Smooth muscle cell (in vitro differentiated cells): ENCODE results near the gene MTMR2. TPM values are rescaled to one million over a fixed set of nuclear protein-coding genes. Genes with fewer than 3 reads are reported as not detected.

Experiments
- DNase-seq: peaks from one replicate; lab custom pipeline; 2025; ENCODE audit not compliant: unreplicated experiment; lab: John Stamatoyannopoulos, UW
- H2AFZ ChIP-seq: fragments of 200-600 bp; sonication (generic); 2 replicates; pipeline ENCODE4 v1.6.0; 2016; ENCODE audit warnings: antibody characterized with exemption, low read depth, mild to moderate bottlenecking
- H3F3A ChIP-seq: fragments of 200-600 bp; sonication (generic); 2 replicates; pipeline ENCODE4 v1.6.0; 2017; ENCODE audit warnings: antibody characterized with exemption, low read depth
- H3K27ac ChIP-seq: fragments of 200-600 bp; sonication (generic); 2 replicates; pipeline ENCODE4 v1.5.1; 2016; ENCODE audit warnings: low read depth, mild to moderate bottlenecking
- H3K27me3 ChIP-seq: fragments of 200-600 bp; sonication (generic); 2 replicates; pipeline ENCODE4 v1.6.1; 2016; ENCODE audit warnings: low read depth, mild to moderate bottlenecking
- H3K36me3 ChIP-seq: fragments of 200-600 bp; sonication (generic); 2 replicates; pipeline ENCODE4 v1.5.1; 2016; ENCODE audit warnings: low read depth
- H3K4me1 ChIP-seq: fragments of 200-600 bp; sonication (generic); 2 replicates; pipeline ENCODE4 v1.5.1; 2016; ENCODE audit warnings: low read depth
- H3K4me2 ChIP-seq: fragments of 200-600 bp; sonication (generic); 2 replicates; pipeline ENCODE4 v1.6.0; 2016; ENCODE audit warnings: mild to moderate bottlenecking
- H3K4me3 ChIP-seq: fragments of 200-600 bp; sonication (generic); 2 replicates; pipeline ENCODE4 v1.5.1; 2016; ENCODE audit warnings: mild to moderate bottlenecking
- H3K79me2 ChIP-seq: fragments of 200-600 bp; sonication (generic); 2 replicates; pipeline ENCODE4 v1.6.0; 2016; ENCODE audit warnings: low read depth, mild to moderate bottlenecking
- H3K9ac ChIP-seq: fragments of 200-600 bp; sonication (generic); 2 replicates; pipeline ENCODE4 v1.6.0; 2016; ENCODE audit warnings: low read depth
- H3K9me3 ChIP-seq: fragments of 200-600 bp; sonication (generic); replicated peaks from 2 replicates; pipeline ENCODE4 v1.5.1; 2016; ENCODE audit warnings: low read depth
- H4K20me1 ChIP-seq: fragments of 200-600 bp; sonication (generic); 2 replicates; pipeline ENCODE4 v1.6.0; 2016; ENCODE audit warnings: low read depth
- WGBS: methylation state at CpG from one replicate; pipeline ENCODE4 v1.1.7; 2016; ENCODE audit warnings: low lambda C conversion rate; 5-methylcytosine and 5-hydroxymethylcytosine counted together
- polyA plus RNA-seq: library from polyadenylated mRNA; unstranded; fragments of >200 nt; fragmentation: Nextera tagmentation; extraction: Ambion mirVana; gene quantifications from 2 replicates; pipeline ENCODE4 v1.2.1, GENCODE V29; 2016
- total RNA-seq: library from RNA; depleted of rRNA; stranded (reverse); fragments of >200 nt; gene quantifications from 2 replicates; pipeline ENCODE4 v1.2.3, GENCODE V29; 2014
- TF ChIP-seq, protein P1 (sequence below): fragments of 200-600 bp; sonication (generic); IDR thresholded peaks from 2 replicates; pipeline ENCODE4 v1.5.1; 2017; ENCODE audit warnings: borderline replicate concordance, mild to moderate bottlenecking, antibody characterized with exemption; ENCODE audit not compliant: insufficient read depth, poor library complexity, severe bottlenecking

Gene MTMR2
- total and polyA plus RNA-seq, 2 experiments from 2014 or later, result 27.2 to 40.0 TPM

DNA sequence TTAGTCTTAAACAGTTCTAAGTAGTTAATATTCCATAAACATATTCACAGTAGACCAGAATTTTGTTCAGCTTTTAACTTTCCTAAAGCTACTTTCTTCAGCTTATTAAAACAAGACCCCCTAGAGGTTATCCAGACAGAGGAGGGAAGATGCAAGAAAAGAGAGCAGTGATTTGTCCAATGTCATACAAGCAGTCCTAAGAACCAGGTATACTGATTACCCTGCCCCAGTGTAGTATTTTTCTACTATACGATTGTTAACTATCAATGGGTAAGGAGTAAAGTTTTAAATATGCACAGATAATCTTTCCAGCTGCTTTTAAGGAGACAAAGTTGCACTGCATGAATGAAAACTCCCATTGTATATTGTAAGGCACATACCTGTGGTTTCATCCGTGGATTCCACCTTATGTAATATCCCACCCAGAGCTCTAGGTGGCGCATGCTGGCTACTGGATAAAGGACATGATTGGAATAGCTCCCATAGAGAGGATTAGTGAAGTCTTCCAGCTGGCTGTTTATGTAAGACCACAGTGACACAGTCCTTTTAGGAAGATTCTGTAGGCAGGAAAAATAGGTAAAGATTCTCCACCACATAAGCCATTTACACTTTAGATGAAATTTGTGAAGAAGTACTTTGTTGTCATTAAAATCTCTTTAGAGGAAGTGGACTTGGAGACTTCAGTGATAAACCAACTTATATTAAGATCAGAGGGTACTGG is 88.0 kb downstream of the MTMR2 start:
- peaks cover 6% of the 10 kb centered on the region for H3K36me3 ChIP-seq

DNA sequence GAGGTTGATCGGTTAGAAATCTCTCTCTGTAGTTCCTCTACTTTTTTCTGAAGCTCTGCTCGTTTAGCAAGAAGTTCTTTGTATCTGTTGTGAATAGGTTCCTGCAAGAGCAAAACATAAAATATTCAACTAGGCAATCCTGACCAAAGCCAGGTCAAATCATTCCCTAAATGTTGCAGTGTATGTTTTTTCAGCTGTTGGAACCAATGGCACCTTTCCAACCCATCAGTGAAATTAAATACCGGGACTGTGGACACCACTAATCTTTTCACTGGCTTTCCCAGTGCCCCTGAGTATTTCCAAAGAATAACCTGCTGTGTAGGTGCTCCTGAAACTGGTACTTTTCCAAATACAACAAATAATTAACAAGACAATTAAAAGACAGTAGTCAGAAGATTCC is 88.6 kb downstream of the MTMR2 start:
- H3K27ac ChIP-seq, result peak overlapping the region; percentile 16

More for the DNA sequence above, 88.0 kb downstream of the MTMR2 start:
- no peaks in the 10 kb centered on the region for H3K9me3 ChIP-seq
- 4% methylated on average over 3 of the region's 3 CpGs for WGBS
- H3F3A ChIP-seq, result peaks cover 2% of the 10 kb centered on the region
- peaks cover 2% of the 10 kb centered on the region for H4K20me1 ChIP-seq
- peak overlapping the region; percentile 15 for H3K4me2 ChIP-seq
- TF ChIP-seq, protein P1, sequence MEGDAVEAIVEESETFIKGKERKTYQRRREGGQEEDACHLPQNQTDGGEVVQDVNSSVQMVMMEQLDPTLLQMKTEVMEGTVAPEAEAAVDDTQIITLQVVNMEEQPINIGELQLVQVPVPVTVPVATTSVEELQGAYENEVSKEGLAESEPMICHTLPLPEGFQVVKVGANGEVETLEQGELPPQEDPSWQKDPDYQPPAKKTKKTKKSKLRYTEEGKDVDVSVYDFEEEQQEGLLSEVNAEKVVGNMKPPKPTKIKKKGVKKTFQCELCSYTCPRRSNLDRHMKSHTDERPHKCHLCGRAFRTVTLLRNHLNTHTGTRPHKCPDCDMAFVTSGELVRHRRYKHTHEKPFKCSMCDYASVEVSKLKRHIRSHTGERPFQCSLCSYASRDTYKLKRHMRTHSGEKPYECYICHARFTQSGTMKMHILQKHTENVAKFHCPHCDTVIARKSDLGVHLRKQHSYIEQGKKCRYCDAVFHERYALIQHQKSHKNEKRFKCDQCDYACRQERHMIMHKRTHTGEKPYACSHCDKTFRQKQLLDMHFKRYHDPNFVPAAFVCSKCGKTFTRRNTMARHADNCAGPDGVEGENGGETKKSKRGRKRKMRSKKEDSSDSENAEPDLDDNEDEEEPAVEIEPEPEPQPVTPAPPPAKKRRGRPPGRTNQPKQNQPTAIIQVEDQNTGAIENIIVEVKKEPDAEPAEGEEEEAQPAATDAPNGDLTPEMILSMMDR, result peak; percentile 74
- no peaks in the 10 kb centered on the region for H3K79me2 ChIP-seq
- H3K27me3 ChIP-seq, result no peaks in the 10 kb centered on the region
- no peak overlapping the region for H2AFZ ChIP-seq
- peaks cover 12% of the 10 kb centered on the region for H3K4me1 ChIP-seq
- no peak overlapping the region for H3K4me3 ChIP-seq
- no peak overlapping the region for H3K9ac ChIP-seq
- peak overlapping the region; percentile 71 for H3K27ac ChIP-seq
- no peak for DNase-seq

GRCh38 chr11:95833378-95833777 is 90.5 kb downstream of the MTMR2 start:
- peaks cover 3% of the 10 kb centered on the region for H4K20me1 ChIP-seq
- peak overlapping the region; percentile 93 for H3K27ac ChIP-seq
- H3K36me3 ChIP-seq, result peaks cover 6% of the 10 kb centered on the region
- H3K79me2 ChIP-seq, result no peaks in the 10 kb centered on the region
- 43% methylated on average over 1 of the region's 1 CpG for WGBS
- no peak overlapping the region for H2AFZ ChIP-seq
- no peak overlapping the region for H3K9ac ChIP-seq
- H3K4me1 ChIP-seq, result peaks cover 12% of the 10 kb centered on the region
- no peak overlapping the region for H3K4me2 ChIP-seq
- TF ChIP-seq, protein P1, result no peak
- H3F3A ChIP-seq, result peaks cover 16% of the 10 kb centered on the region
- no peak for DNase-seq
- no peaks in the 10 kb centered on the region for H3K9me3 ChIP-seq
- no peaks in the 10 kb centered on the region for H3K27me3 ChIP-seq
- H3K4me3 ChIP-seq, result no peak overlapping the region

More for the DNA sequence above, 88.6 kb downstream of the MTMR2 start:
- Histone ChIP-seq H3K9me3 (no peaks in the 10 kb centered on the region), H3K27me3 (no peaks in the 10 kb centered on the region), H2AFZ (no peak overlapping the region), H3F3A (peaks cover 8% of the 10 kb centered on the region), H3K9ac (no peak overlapping the region), H3K4me2 (no peak overlapping the region), H3K36me3 (peaks cover 6% of the 10 kb centered on the region), H3K4me3 (no peak overlapping the region), H4K20me1 (peaks cover 3% of the 10 kb centered on the region), H3K79me2 (no peaks in the 10 kb centered on the region), H3K4me1 (peaks cover 12% of the 10 kb centered on the region)
- DNase-seq, result no peak
- TF ChIP-seq, protein P1, result no peak
- whole genome bisulfite sequencing, result 79% methylated on average over 3 of the region's 3 CpGs

- TF ChIP-seq, protein P1, result peak; percentile 6
- H2AFZ ChIP-seq, result no peak overlapping the region
- no peak overlapping the region for H3K4me3 ChIP-seq
- 53% methylated on average over 3 of the region's 3 CpGs for WGBS
- peak overlapping the region; percentile 32 for H3K9ac ChIP-seq
- H3K9me3 ChIP-seq, result no peaks in the 10 kb centered on the region
- H3K4me2 ChIP-seq, result peak overlapping the region; percentile 7
- peaks cover 16% of the 10 kb centered on the region for H3F3A ChIP-seq
- H4K20me1 ChIP-seq, result peaks cover 3% of the 10 kb centered on the region
- DNase-seq, result no peak
- H3K36me3 ChIP-seq, result peaks cover 6% of the 10 kb centered on the region
- no peaks in the 10 kb centered on the region for H3K79me2 ChIP-seq
- peaks cover 12% of the 10 kb centered on the region for H3K4me1 ChIP-seq
- peak overlapping the region; percentile 93 for H3K27ac ChIP-seq
- H3K27me3 ChIP-seq, result no peaks in the 10 kb centered on the region
Measured at GRCh38 chr11:95832763-95833162, 91.1 kb downstream of the MTMR2 start.
